Measurements from ENCODE around the gene SART1.

SART1 gene

DNA sequence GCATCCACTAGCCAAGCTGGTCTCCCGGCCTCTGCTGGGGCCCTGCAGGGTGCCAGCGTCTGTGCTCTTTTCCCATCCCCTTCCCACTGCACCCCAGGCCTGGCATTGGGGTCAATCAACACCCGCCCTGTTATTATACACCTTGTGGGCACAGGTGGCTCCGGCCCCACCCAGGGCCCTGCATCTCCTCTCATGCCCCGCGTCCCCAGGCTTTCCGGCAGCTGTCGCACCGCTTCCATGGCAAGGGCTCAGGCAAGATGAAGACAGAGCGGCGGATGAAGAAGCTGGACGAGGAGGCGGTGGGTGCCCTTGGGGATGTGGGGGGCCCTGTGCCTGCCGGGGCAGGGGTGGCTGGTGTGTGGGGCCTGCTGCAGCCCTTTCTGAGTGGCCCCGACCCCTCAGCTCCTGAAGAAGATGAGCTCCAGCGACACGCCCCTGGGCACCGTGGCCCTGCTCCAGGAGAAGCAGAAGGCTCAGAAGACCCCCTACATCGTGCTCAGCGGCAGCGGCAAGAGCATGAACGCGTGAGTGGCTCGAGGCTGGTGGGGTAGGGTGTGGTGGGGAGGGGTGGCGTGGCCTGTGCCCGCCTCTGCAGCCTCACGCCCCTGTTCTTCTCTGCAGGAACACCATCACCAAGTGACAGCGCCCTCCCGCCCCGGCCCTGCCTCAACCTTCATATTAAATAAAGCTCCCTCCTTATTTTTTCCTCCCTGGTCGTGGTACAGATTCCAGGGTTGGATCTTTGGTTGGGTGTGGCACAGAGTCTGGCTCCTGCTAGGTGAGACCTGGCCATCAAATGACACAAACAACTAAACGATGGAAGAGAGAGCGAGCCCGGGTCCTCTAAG is 17.1 kb downstream of the SART1 start:
- TF ChIP-seq, protein P1, sequence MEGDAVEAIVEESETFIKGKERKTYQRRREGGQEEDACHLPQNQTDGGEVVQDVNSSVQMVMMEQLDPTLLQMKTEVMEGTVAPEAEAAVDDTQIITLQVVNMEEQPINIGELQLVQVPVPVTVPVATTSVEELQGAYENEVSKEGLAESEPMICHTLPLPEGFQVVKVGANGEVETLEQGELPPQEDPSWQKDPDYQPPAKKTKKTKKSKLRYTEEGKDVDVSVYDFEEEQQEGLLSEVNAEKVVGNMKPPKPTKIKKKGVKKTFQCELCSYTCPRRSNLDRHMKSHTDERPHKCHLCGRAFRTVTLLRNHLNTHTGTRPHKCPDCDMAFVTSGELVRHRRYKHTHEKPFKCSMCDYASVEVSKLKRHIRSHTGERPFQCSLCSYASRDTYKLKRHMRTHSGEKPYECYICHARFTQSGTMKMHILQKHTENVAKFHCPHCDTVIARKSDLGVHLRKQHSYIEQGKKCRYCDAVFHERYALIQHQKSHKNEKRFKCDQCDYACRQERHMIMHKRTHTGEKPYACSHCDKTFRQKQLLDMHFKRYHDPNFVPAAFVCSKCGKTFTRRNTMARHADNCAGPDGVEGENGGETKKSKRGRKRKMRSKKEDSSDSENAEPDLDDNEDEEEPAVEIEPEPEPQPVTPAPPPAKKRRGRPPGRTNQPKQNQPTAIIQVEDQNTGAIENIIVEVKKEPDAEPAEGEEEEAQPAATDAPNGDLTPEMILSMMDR (IDR thresholded peaks at IDR 0.05; ENCODE audit: insufficient read depth, low read length, poor library complexity, severe bottlenecking), result no peak
- Histone ChIP-seq H3K36me3 (ENCODE audit: control insufficient read depth, insufficient read depth, low read length) (peaks cover 19% of the 10 kb centered on the region), H3K27me3 (replicated peaks; ENCODE audit: control insufficient read depth, insufficient read depth, low read length) (no peaks in the 10 kb centered on the region), H3K4me3 (replicated peaks; ENCODE audit: low read depth, low read length) (no peak overlapping the region)
- no peak for DNase-seq (ENCODE audit: extremely low read depth, insufficient read length)

DNA sequence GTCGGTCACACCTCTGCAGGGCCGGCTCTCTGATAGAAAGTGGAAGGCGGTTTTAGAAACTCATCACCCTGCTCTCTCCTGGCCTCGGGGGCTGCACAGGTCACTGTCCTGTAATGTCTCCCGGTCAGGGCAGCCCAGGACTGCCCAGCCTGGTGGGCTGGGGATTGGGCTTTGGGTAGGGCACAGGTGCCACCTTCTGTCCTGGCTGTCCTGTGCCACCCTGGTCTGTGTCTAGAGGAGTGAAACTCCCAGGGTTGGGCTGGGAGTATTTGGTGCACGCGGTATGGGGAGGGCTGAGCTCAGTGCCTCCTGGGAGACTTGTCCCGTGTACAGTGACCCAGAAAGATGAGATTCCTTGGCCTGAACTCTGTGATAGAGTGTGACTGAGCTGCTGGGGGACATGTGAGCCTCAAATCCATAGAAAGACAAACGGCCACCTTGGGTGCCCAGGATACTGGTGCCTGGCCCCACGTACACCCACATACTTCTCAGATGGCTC is 17.8 kb downstream of the SART1 start:
- TF ChIP-seq, protein P1 (IDR thresholded peaks at IDR 0.05; ENCODE audit: insufficient read depth, low read length, poor library complexity, severe bottlenecking), result no peak
- no peak for DNase-seq (ENCODE audit: extremely low read depth, insufficient read length)
- Histone ChIP-seq H3K27me3 (replicated peaks; ENCODE audit: control insufficient read depth, insufficient read depth, low read length) (no peaks in the 10 kb centered on the region), H3K36me3 (ENCODE audit: control insufficient read depth, insufficient read depth, low read length) (peaks cover 19% of the 10 kb centered on the region), H3K4me3 (replicated peaks; ENCODE audit: low read depth, low read length) (no peak overlapping the region)

DNA sequence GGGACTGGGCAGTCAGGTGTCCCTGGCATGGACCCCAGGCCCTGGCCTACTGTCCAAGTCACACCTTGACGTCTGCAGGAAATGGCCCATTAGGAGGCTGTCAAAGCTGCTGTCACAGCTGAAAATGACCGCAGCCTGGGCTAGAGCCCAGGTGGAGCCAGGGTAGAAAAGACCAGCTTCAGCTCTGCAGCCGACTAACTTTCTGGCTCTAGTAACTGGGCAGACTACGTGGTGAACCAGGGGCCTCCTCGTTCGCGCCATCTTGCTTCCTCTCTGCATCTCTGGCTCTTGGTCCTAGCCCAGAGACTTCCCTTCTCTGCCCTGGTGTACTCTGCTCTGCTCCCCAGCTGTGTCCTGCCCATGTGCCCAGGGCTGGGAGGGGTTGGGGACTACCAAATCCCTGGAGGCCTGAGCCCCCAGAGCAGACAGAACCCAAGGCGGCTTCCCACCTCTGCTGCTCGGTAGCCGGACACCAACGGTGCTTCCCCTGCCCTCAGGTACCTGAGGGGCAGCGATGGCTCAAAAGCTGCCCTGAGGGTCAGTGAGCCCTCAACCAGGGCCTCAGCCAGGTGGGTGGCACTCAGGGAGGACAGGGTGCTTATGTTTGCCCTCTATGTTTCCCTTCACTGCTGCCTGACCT is 19.7 kb downstream of the SART1 start:
- no peak overlapping the region for H3K4me3 ChIP-seq (replicated peaks; ENCODE audit: low read depth, low read length)
- no peaks in the 10 kb centered on the region for H3K27me3 ChIP-seq (replicated peaks; ENCODE audit: control insufficient read depth, insufficient read depth, low read length)
- peaks cover 19% of the 10 kb centered on the region for H3K36me3 ChIP-seq (ENCODE audit: control insufficient read depth, insufficient read depth, low read length)
- DNase-seq (ENCODE audit: extremely low read depth, insufficient read length), result no peak
- TF ChIP-seq, protein P1 (IDR thresholded peaks at IDR 0.05; ENCODE audit: insufficient read depth, low read length, poor library complexity, severe bottlenecking), result no peak

DNA sequence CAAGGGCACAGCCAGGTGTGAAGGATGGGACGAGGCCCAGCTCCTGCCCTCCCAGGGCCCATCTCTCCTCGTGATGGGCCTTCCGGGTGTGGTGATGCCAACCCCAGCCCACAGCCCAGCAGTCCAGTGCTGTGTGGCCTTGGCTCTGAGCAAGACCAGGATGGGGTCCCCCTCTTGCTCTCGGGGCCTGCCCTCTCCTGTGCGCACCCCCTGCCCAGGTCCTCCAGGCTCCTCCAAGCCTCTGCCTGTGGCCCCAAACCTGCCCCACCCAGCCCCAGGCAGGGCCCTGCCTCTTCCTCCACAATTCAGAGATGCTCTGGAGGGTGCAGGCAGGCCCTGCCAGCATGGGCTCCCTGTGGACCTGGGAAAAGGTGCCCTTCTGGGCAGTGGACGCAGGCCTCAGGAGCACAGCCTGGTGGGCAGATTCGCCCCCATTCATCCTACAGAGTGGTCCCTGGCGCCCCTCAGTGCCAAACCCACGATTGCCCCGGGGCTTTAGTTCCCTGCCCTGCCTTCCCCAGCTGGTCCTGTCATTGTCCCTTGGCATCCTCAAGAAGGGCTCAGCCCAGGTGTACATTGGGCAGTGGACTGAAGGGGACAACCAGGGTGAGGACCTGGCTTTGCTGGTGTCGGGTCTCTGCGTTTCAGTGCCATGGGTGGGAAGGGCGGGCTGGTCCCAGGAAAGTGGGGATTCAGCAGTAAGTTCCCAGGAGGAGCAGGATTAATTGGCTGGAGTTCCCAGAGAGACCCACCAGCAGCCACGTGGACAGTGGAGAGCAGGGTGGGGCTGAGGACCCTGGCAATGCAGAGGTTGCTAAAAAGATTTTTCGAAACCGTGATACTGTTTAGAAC is 20.7 kb downstream of the SART1 start:
- TF ChIP-seq, protein P1 (IDR thresholded peaks at IDR 0.05; ENCODE audit: insufficient read depth, low read length, poor library complexity, severe bottlenecking), result no peak
- Histone ChIP-seq H3K27me3 (replicated peaks; ENCODE audit: control insufficient read depth, insufficient read depth, low read length) (no peaks in the 10 kb centered on the region), H3K4me3 (replicated peaks; ENCODE audit: low read depth, low read length) (no peak overlapping the region), H3K36me3 (ENCODE audit: control insufficient read depth, insufficient read depth, low read length) (peaks cover 16% of the 10 kb centered on the region)
- DNase-seq (ENCODE audit: extremely low read depth, insufficient read length), result no peak

DNA sequence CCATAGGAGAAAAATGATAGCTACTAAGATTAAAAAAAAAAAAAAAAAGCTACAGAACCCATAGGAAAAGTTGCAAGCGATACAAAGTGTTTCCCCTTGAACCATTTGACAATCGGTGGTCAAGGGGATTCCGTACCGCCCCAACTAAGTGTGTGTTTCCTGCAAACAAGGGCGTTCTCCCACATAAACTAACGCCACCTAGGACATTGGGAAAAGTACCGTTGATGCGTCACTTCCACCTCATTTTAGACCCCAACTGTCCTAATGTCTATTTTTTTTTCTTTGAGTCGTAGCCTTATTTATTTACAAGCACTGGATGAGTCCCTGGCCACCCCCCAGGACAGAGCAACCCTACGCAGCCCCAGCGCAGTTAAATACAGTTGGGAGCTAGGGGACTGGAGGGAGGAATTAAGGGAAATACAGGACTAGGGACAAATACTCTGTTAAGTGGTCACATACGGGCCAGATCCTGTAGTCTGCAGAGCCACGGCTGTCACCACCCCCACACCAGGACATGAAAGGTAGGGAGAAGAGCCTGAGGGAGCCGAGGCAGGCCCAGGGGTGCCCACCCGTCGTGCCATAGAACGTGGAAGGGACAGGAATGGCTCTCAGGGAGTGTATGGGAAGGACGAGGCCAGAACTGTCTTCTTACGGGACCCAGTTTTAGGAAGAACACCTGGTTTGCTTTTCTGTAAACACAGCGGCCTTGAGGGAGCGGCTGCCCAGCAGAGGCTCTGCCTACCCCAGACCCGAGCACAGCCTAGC is 21.5 kb downstream of the SART1 start:
- DNase-seq (ENCODE audit: extremely low read depth, insufficient read length), result no peak
- Histone ChIP-seq H3K27me3 (replicated peaks; ENCODE audit: control insufficient read depth, insufficient read depth, low read length) (no peaks in the 10 kb centered on the region), H3K4me3 (replicated peaks; ENCODE audit: low read depth, low read length) (no peak overlapping the region), H3K36me3 (ENCODE audit: control insufficient read depth, insufficient read depth, low read length) (peaks cover 11% of the 10 kb centered on the region)
- TF ChIP-seq, protein P1 (IDR thresholded peaks at IDR 0.05; ENCODE audit: insufficient read depth, low read length, poor library complexity, severe bottlenecking), result no peak

Data from GM06990 (cell line).